K562 (cell line): Measurements from ENCODE around the gene CHRDL2. TPM values are rescaled to one million over a fixed set of nuclear protein-coding genes. Genes with fewer than 3 reads are reported as not detected.

Experiments used
- ATAC-seq: fragments of 200-7000 bp; cut with Tn5 transposase; 3 replicates; pipeline ENCODE4 v1.9.1; 2020; ENCODE audit warnings: moderate library complexity
- BruUV-seq: library from RNA; stranded (reverse); fragments of 400-500 nt; replicated peaks from 2 replicates; lab custom pipeline; 2021; lab: Mats Ljungman, UMichigan
- CTCF ChIA-PET: fragments of 300-600 bp; formaldehyde crosslinking; extraction: SDS; loops from one replicate; lab custom pipeline; 2021; ENCODE audit warnings: low intra/inter-chr PET ratio; lab: Yijun Ruan, JAX
- POLR2A ChIA-PET: fragments of 300-600, 350-650 bp; sonication (Branson Sonifier 250); formaldehyde crosslinking; extraction: SDS; loops from one replicate; lab custom pipeline; 2021; ENCODE audit warnings: antibody characterized with exemption, inconsistent platforms; lab: Yijun Ruan, JAX
- DNase-seq, 4 experiments: peaks; one replicate each; pipeline versions ENCODE4 v3.0.0 to v3.0.0-alpha.2; 2011 to 2018; ENCODE audit warnings: low spot score in 3 of 4, mixed read lengths in 3 of 4; ENCODE audit errors: extremely low read depth in 1 of 4
- FAIRE-seq: peaks from 2 replicates; lab custom pipeline; 2011; peaks lifted over from hg19 to GRCh38; lab: Jason Lieb, UNC
- H2AFZ ChIP-seq: 2 replicates; pipeline ENCODE4 v1.6.0; 2011; ENCODE audit warnings: low read depth, low read length, control low read depth, inconsistent platforms
- H3K27ac ChIP-seq: fragments of 200-600 bp; 3 replicates; pipeline ENCODE4 v1.8.0; 2011; ENCODE audit warnings: low read depth, mild to moderate bottlenecking, control low read depth, inconsistent platforms, low read length, moderate library complexity, mixed read lengths; ENCODE audit errors: extremely low read depth
- H3K27me3 ChIP-seq, 2 experiments: fragments of 300-600 bp in 1 of 2; 2 replicates in 1 of 2; 3 replicates in 1 of 2; pipeline versions ENCODE4 v1.6.0 to v1.8.0; 2011; ENCODE audit warnings: inconsistent platforms in 2 of 2, low read length in 2 of 2, mild to moderate bottlenecking in 1 of 2, mixed read lengths in 1 of 2, moderate library complexity in 1 of 2; ENCODE audit not compliant: control insufficient read depth in 2 of 2, insufficient read depth in 2 of 2
- H3K36me3 ChIP-seq: fragments of 300-600 bp; 3 replicates; pipeline ENCODE4 v1.8.0; 2011; ENCODE audit warnings: mild to moderate bottlenecking, low read length, inconsistent platforms; ENCODE audit not compliant: control insufficient read depth, insufficient read depth
- H3K4me1 ChIP-seq, 2 experiments: fragments of 200-600 bp in 1 of 2; replicated peaks in 1 of 2; 2 replicates in 1 of 2; 3 replicates in 1 of 2; pipeline versions ENCODE4 v1.5.1 to v1.8.0; 2011; ENCODE audit warnings: inconsistent platforms in 2 of 2, low read length in 2 of 2, mild to moderate bottlenecking in 1 of 2, mixed read lengths in 1 of 2, moderate library complexity in 1 of 2; ENCODE audit not compliant: control insufficient read depth in 2 of 2, insufficient read depth in 2 of 2
- H3K4me2 ChIP-seq: 2 replicates; pipeline ENCODE4 v1.6.1; 2011; ENCODE audit warnings: low read length, control low read depth, inconsistent platforms, mixed read lengths; ENCODE audit not compliant: insufficient read depth
- H3K4me3 ChIP-seq: fragments of 200-600 bp; sonication (generic), shearing (Covaris generic); 2 replicates; pipeline ENCODE4 v1.5.1; 2016; ENCODE audit warnings: control low read depth, inconsistent platforms
- H3K79me2 ChIP-seq: fragments of 200-600 bp; 3 replicates; pipeline ENCODE4 v1.8.0; 2011; ENCODE audit warnings: low read length, inconsistent platforms; ENCODE audit not compliant: control insufficient read depth, insufficient read depth
- H3K9ac ChIP-seq, 2 experiments: 2 replicates each; pipeline versions ENCODE4 v1.6.0 to v1.6.1; 2011; ENCODE audit warnings: low read depth in 2 of 2, low read length in 2 of 2, control low read depth in 1 of 2, inconsistent platforms in 1 of 2, mild to moderate bottlenecking in 1 of 2, mixed read lengths in 1 of 2; ENCODE audit not compliant: insufficient read depth in 1 of 2
- H3K9me1 ChIP-seq: one replicate; pipeline ENCODE4 v1.6.0; 2011; ENCODE audit warnings: inconsistent platforms, mild to moderate bottlenecking, low read length, moderate library complexity; ENCODE audit not compliant: control insufficient read depth, insufficient read depth
- H3K9me3 ChIP-seq: replicated peaks from 2 replicates; pipeline ENCODE4 v1.5.1; 2011; ENCODE audit warnings: low read depth, low read length, inconsistent platforms; ENCODE audit not compliant: control insufficient read depth, insufficient read depth
- H4K20me1 ChIP-seq: replicated peaks from 2 replicates; pipeline ENCODE4 v1.6.1; 2011; ENCODE audit warnings: low read length, inconsistent platforms, mixed read lengths; ENCODE audit not compliant: control insufficient read depth, insufficient read depth
- MCM3 ChIP-seq: fragments of 450-650 bp; IDR thresholded peaks from 2 replicates; pipeline ENCODE4 v1.6.1; 2016
- ZNF165 ChIP-seq: fragments of 250-450 bp; sonication (Bioruptor Pico); IDR thresholded peaks from 2 replicates; pipeline ENCODE4 v1.4.0; 2020; ENCODE audit warnings: borderline replicate concordance
- WGBS: fragments of 100-300 bp; shearing (Covaris generic); methylation state at CpG from one replicate; pipeline ENCODE4 v1.1.6; 2016; ENCODE audit warnings: low coverage, mixed read lengths; ENCODE audit not compliant: insufficient coverage; ENCODE audit errors: missing lambda C conversion rate; 5-methylcytosine and 5-hydroxymethylcytosine counted together
- in situ Hi-C: fragments of 300-500 bp; cut with MboI; formaldehyde crosslinking; loops from 4 replicates; pipeline ENCODE4 v1.15.0; 2018; ENCODE audit warnings: inconsistent platforms, mixed read lengths
- intact Hi-C: fragments of 100-400 bp; cut with micrococcal nuclease; formaldehyde crosslinking; loops from 2 replicates; pipeline ENCODE4 v1.14.2; 2022
- polyA plus RNA-seq, 8 experiments: library from polyadenylated mRNA; depleted of rRNA in 4 of 8; stranded (reverse) in 5 of 8; unstranded in 3 of 8; fragments of >200 nt; fragmentation: Nextera tagmentation in 2 of 8; fragmentation: Illumina TruSeq in 1 of 8; extraction: Ambion mirVana in 2 of 8; extraction: Trizol in 1 of 8; gene quantifications; 2 replicates each; pipeline versions ENCODE4 v1.2.1 to v1.2.3, GENCODE V29; 2011 to 2014; ENCODE audit warnings: inconsistent platforms in 1 of 8, missing spikeins in 1 of 8
- total RNA-seq, 7 experiments: library from RNA; depleted of rRNA in 6 of 7; stranded (reverse); fragments of >200 nt in 6 of 7; fragmentation: Illumina TruSeq in 2 of 7; extraction: Trizol in 2 of 7; gene quantifications; 2 replicates each; pipeline versions ENCODE4 v1.2.1 to v1.2.3, GENCODE V29; 2011 to 2021; ENCODE audit warnings: low replicate concordance in 1 of 7
- TF ChIP-seq, protein P1 (sequence below): fragments of 200-400 bp; formaldehyde crosslinking; IDR thresholded peaks from 2 replicates; pipeline ENCODE4 v1.6.1; 2017; ENCODE audit warnings: mild to moderate bottlenecking, low read depth, low read length, moderate library complexity

The CHRDL2 gene
- total and polyA plus RNA-seq, 9 of the 15 experiments (the other 6 are each of a cell fraction or from before 2014, with no cell fraction given): not detected

DNA sequence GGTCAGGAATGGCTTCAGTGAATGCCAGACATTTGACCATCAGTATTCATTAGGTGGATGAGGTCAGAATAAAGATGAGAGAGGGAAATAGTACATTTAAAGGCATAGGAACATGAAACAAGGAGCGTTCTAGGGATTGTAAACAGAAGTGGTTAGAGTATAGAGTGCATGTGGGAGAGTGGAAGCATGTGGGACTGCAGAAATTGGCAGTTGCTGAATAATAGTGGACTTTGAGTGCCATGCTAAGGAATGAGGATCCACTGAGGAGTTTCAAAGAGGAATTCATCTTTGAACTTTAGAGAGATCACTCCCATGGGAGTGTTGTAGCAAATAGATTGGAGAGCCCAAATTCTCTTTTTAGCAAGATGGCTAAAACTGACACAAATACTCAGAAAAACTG lies 25.3 kb upstream of the CHRDL2 start:
- Histone ChIP-seq H3K79me2 (peaks cover 49% of the 10 kb centered on the region), H3K27me3 (no peaks in the 10 kb centered on the region), H3K4me3 (no peak overlapping the region), H3K4me2 (no peak overlapping the region), H2AFZ (no peak overlapping the region), H3K9ac (no peak overlapping the region), H3K9me3 (no peaks in the 10 kb centered on the region), H3K9me1 (no peaks in the 10 kb centered on the region), H4K20me1 (no peaks in the 10 kb centered on the region), H3K4me1 (peaks cover 0 to 2% of the 10 kb centered on the region in 2 experiments; a peak in 1 of 5 replicates), H3K36me3 (peaks cover 6% of the 10 kb centered on the region; the same call in 1 of the 3 replicates), H3K27ac (no peak overlapping the region)
- no TSS peak for BruUV-seq
- ATAC-seq: no peak
- DNase-seq: no peak
- 70% methylated on average over 1 of the region's 1 CpG for WGBS
- in situ Hi-C loops (no loop called here), intact Hi-C loops (no loop called here)
- CTCF ChIA-PET: no interaction called here
- no peak for FAIRE-seq
- TF ChIP-seq, protein P1, sequence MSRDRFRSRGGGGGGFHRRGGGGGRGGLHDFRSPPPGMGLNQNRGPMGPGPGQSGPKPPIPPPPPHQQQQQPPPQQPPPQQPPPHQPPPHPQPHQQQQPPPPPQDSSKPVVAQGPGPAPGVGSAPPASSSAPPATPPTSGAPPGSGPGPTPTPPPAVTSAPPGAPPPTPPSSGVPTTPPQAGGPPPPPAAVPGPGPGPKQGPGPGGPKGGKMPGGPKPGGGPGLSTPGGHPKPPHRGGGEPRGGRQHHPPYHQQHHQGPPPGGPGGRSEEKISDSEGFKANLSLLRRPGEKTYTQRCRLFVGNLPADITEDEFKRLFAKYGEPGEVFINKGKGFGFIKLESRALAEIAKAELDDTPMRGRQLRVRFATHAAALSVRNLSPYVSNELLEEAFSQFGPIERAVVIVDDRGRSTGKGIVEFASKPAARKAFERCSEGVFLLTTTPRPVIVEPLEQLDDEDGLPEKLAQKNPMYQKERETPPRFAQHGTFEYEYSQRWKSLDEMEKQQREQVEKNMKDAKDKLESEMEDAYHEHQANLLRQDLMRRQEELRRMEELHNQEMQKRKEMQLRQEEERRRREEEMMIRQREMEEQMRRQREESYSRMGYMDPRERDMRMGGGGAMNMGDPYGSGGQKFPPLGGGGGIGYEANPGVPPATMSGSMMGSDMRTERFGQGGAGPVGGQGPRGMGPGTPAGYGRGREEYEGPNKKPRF: no peak
- TF ChIP-seq ZNF165 (CRISPR knock-in tag) (no peak), MCM3 (no peak)
- POLR2A ChIA-PET: no interaction called here
